ENCODE data around the gene MIGA1. TPM values are rescaled to one million over a fixed set of nuclear protein-coding genes. Genes with fewer than 3 reads are reported as not detected.
"Not testable (repeated sequence)": the region's sequence is repeated elsewhere in the genome, so short reads cannot be mapped to it uniquely, and the experiment has no call there.

Gene MIGA1
- 17.5 TPM for total RNA-seq
- long read RNA-seq, full-length matches to known transcripts = 22 of 40 reads
- long read RNA-seq, partial matches to known transcripts = 3 of 40 reads
- long read RNA-seq, other reads (novel, unspliced or antisense) = 15 of 40 reads

GRCh38 chr1:77779529-77780281, at the start of gene MIGA1:
Gene MIGA1 (plus strand): TSS chr1:77779649. CDS start chr1:77783253, 3,604 bp downstream.
- no peak for DNase-seq (ENCODE audit: low spot score)

DNA sequence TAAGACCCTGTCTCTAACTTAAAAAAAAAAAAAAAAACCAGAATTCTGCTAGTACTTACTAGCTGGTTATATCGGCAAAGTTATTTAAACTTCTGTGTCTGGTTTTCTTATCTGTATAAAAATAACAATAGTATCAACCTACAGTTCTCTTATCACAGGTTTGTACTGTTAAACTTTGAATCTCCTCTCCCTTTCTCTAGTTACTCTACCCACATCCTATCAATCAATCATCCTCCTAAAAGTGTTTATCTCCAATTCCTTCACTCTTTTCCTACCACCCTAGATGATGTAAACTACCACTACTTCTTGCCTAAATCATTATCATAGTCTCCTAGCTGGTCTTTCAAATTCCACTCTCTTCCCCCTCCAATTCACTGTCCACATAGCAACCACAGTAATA, 47.4 kb upstream of the MIGA1 start:
- DNase-seq (ENCODE audit: low spot score) = no peak

DNA sequence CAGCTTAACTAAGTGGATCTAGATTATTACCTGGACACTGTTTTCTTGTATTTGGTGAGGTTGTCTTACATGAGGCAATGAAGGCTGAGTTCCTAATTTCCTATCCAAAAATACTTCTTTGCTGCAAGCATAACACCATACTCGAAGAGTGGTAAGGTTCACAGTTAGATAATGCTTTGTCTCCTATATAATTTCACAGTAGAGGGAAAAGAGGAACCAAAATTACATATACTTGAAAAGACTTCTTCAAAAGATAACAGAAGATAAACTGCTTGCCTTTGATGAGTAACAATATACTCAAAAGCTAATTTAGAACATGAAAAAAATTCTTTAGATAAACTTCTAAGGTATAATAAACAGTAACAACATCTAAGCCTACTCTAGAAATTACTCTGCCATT, 40.2 kb upstream of the MIGA1 start:
- no peak for DNase-seq (ENCODE audit: low spot score)

GRCh38 chr1:77741316-77741715, 38.1 kb upstream of the MIGA1 start:
- no peak for DNase-seq (ENCODE audit: low spot score)

DNA sequence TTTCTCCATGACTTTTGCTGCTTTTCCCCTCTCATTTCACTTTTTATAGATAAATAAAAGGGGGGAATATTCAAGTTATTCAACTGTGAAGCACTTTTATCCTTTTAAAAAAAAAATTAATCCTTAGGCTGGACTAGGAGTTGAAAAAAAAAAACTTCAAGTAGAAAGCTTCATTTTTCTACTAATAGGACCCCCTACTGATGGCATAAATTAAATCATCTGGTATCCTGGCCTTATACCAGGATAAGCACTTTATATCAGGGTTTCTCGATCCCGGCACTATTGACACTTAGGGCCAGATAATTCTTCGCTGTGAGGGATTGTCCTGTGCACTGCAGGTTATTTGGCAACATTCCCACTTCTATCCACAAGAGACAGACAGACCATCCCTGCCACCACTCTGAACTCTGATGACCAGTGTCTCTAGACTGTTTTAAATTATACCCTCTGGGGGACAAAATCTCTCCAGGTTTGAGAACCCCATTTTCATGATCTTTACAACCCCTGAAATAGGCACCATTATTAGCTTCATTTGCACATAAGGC, 37.4 kb upstream of the MIGA1 start:
- DNase-seq (ENCODE audit: low spot score) = no peak

DNA sequence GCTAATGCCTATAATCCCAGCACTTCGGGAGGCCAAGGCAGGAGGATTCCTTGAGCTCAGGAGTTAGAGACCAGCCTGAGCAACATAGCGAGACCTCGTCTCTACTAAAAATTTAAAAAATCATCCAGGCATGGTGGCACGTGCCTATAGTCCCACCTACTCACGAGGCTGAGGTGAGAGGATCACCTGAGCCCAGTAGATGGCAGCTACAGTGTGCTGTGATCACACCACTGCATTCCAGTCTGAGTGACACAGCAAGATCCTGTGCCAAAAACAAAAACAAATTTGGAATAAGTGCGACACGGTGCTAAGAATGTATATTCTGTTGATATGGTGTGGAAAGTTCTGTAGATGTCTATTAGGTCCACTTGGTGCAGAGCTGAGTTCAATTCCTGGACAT, 34.9 kb upstream of the MIGA1 start:
- DNase-seq (ENCODE audit: low spot score) = no peak

DNA sequence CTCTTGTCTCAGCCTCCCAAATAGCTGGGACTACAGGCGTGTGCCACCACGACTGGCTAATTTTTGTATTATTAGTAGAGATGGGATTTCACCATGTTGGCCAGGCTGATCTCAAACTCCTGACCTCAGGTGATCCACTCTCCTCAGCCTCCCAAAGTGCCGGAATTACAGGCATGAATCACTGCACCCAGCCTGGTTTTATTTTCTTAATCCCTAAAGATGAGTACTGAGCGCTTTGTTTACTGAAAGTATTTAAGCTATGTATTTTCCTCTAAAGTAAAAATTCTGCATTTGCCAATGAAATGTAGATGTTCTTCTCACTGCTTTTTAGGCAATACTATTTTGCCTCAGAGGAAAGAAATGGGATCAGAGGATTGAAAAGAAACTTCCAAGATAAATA, 30.0 kb upstream of the MIGA1 start:
- not testable (repeated sequence) for DNase-seq (ENCODE audit: low spot score)

GRCh38 chr1:77756052-77756754, 23.2 kb upstream of the MIGA1 start:
- DNase-seq (ENCODE audit: low spot score) = no peak

DNA sequence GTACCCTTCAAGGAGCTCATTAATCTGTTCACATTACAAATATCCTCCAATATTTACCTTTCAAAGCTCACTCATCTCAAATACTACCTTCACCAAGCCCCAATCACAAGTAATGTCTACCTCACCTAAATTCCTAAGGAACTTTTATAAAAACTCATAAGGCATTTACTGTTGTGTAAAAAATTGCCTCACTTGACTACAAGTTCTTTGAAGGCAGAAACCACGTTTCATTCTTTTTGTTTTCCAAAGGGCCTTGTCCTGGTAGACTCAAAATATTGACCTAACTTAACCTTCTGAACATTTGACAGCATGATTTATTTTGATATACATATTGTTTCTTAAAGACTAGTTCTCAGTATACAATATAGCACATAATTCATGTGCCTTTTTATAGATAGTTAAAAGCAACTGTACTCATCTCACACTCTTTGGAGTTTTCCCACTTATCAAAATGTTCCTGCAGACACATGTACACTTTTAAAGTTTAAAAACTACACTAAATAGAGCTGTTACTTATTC, 22.3 kb upstream of the MIGA1 start:
- DNase-seq (ENCODE audit: low spot score) = no peak

DNA sequence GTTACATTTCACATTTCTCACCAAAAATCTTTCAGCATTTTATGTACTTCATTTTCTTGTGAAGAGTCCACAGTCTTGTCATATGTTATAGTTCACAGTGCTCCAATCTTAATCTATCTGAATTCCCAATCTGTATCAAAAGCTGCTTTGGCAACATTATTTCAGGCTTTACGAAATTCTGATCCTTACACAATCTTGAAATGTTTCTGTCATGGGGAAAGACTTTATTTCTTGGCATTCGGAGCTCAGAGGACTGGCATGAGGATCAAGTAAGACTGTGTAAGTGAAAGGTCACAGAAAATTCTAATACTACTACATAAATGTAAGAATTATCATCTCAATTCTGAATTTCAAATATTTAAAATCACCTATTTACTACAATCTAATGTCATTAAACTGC, 21.8 kb upstream of the MIGA1 start:
- no peak for DNase-seq (ENCODE audit: low spot score)

- peak; percentile 96 for DNase-seq (ENCODE audit: low spot score)
Observed at GRCh38 chr1:77759071-77760028, 20.1 kb upstream of the MIGA1 start, which contains the start of gene USP33. Gene USP33 (minus strand): TSS chr1:77759852. CDS start chr1:77741697, 18,155 bp downstream.

GRCh38 chr1:77762072-77762476, 17.4 kb upstream of the MIGA1 start:
- DNase-seq (ENCODE audit: low spot score) = no peak

DNA sequence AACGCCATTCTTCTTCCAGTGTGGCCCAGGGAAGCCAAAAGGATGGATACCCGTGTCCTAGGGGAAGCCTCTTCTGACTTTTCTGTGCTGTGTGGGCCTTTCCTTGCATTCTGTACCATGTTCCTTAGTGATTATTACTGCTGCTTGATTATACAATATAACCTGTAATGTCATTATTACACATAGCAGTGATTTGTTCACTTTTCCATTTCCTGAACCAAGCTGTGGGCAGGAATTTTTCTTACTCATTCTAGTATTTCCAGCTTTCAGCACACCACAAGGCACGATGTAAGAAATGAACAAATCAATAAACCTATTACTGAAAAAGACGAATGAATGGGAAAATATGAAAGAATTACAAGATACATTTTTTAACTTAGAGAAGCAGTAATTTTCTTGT, 11.4 kb upstream of the MIGA1 start:
- DNase-seq (ENCODE audit: low spot score) = no peak

DNA sequence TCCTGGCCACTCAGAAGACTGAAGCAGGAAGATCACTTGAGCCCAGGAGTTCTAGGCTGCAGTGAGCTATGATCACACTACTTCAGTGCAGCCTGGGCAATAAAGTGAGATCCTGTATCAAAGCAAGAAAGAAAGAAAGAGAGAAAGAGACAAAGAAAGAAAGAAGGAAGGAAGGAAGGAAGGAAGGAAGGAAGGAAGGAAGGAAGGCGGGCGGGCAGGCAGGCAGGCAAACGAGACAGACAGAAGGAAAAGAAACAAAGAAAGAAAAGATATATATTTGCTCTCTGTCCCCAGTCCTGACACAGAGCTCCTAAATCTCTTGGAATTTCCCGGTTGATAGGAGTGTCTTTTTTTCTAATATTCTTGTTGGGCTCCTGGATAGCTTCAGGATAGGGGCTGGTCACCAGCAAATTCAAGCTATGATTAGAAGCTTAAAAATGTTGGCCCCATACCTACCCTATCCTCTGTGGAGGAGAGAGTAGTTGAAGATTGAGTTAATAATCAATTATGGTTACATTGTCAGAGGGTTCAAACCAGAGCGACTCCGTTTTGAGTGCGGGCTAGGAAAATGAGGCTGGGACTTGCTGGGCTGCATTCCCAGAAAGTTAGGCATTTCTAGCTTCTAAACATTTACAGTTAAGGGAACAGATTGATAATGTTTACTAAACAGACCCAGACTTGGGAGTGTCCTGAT, 3.3 kb upstream of the MIGA1 start:
- DNase-seq (ENCODE audit: low spot score) = no peak

DNA sequence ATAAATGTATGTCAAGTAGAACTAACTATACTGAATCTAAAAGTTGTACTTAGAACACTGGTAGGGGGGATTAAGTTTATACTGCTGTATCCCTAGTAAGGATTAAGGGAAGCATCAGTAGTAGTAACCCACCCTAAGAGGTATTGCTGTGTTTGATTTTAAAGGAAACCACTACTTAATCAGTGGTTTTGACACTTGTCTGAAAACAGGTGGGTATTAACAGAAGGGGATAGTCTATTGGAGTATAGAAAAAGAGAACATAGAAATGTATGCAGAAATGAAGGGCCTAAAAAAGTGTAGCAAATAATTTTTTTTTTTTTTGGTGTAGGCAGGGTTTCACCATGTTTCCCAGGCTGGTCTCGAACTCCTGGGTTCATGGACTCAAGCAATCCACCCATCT, 2.2 kb downstream of the MIGA1 start:
- DNase-seq (ENCODE audit: low spot score) = no peak

GRCh38 chr1:77783141-77783540, 3.7 kb downstream of the MIGA1 start:
- DNase-seq (ENCODE audit: low spot score) = no peak

GRCh38 chr1:77786093-77786741, 6.8 kb downstream of the MIGA1 start:
- DNase-seq (ENCODE audit: low spot score) = not testable (repeated sequence)

DNA sequence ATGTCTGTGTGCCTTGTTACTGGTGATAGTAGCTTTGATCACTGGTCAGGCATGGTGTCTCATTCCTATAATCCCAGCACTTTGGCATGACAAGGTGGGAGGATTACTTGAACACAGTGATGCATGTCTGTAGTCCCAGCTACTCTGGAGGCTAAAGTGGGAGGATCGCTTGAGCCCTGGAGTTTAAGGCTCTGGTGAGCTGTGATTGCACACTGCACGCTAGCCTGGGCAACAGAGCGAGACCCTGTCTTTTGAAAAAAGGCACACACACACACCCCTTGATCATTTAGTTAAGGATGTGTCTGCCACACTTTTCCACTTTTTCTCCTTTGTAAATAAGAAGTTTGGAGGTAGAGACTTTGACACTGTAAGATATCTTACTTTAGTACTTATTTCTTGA, 15.1 kb downstream of the MIGA1 start:
- no peak for DNase-seq (ENCODE audit: low spot score)

GRCh38 chr1:77796695-77797405, 17.4 kb downstream of the MIGA1 start:
- DNase-seq (ENCODE audit: low spot score) = no peak

Data from mesenteric fat pad (tissue), 1 donor.